GM04504 (cell line): ENCODE measurements around the gene FUOM.
A peak's percentile ranks its signal among the peaks of the same experiment; 100 is the strongest.

Experiments used
- DNase-seq: peaks from one replicate; pipeline ENCODE4 v3.0.0-alpha.2; 2012; ENCODE audit warnings: low read depth

The FUOM gene

GRCh38 chr10:133357285-133358161, at the start of gene FUOM:
Gene FUOM, minus strand, starts transcription at chr10:133358019. Its CDS starts 12 bp downstream, at chr10:133358007.
- no peak for DNase-seq

- DNase-seq, result no peak
Observed at GRCh38 chr10:133405844-133406527, 48.2 kb upstream of the FUOM start.

- no peak for DNase-seq
Observed at GRCh38 chr10:133405272-133405671, 47.5 kb upstream of the FUOM start.

- no peak for DNase-seq
Observed at GRCh38 chr10:133403784-133404183, 46.0 kb upstream of the FUOM start.

- no peak for DNase-seq
Observed at GRCh38 chr10:133403359-133403758, 45.5 kb upstream of the FUOM start.

- DNase-seq, result no peak
Observed at GRCh38 chr10:133401981-133402725, 44.3 kb upstream of the FUOM start.

- no peak for DNase-seq
Observed at GRCh38 chr10:133401500-133401899, 43.7 kb upstream of the FUOM start.

GRCh38 chr10:133400624-133401424, 43.0 kb upstream of the FUOM start:
- DNase-seq, result no peak

GRCh38 chr10:133399123-133399601, 41.3 kb upstream of the FUOM start:
- DNase-seq, result no peak

GRCh38 chr10:133397938-133398337, 40.1 kb upstream of the FUOM start:
- DNase-seq, result no peak

- DNase-seq, result no peak
Observed at GRCh38 chr10:133396035-133396624, 38.3 kb upstream of the FUOM start.

- DNase-seq, result no peak
Observed at GRCh38 chr10:133394801-133395221, 37.0 kb upstream of the FUOM start.

- peak; percentile 84 for DNase-seq
Observed at GRCh38 chr10:133394064-133394663, 36.3 kb upstream of the FUOM start, which contains the start of gene MTG1. Gene MTG1, plus strand, starts transcription at chr10:133394157. Its CDS starts 64 bp downstream, at chr10:133394221.

GRCh38 chr10:133393401-133394063, 35.7 kb upstream of the FUOM start:
- no peak for DNase-seq

- no peak for DNase-seq
Observed at GRCh38 chr10:133391761-133392518, 34.1 kb upstream of the FUOM start.

- DNase-seq, result no peak
Observed at GRCh38 chr10:133391249-133391635, 33.4 kb upstream of the FUOM start.

- DNase-seq, result no peak
Observed at GRCh38 chr10:133390597-133391248, 32.9 kb upstream of the FUOM start.

- DNase-seq, result no peak
Observed at GRCh38 chr10:133388973-133389818, 31.4 kb upstream of the FUOM start.
